HepG2 (cell line): Measurements from ENCODE around the gene SFXN1. TPM values are rescaled to one million over a fixed set of nuclear protein-coding genes. Genes with fewer than 3 reads are reported as not detected.

Experiments used
- ARID3A ChIP-seq: IDR thresholded peaks from 2 replicates; pipeline ENCODE4 v1.6.1; 2012; ENCODE audit warnings: low read depth, low read length, improper control_type of control experiment
- BHLHE40 ChIP-seq: IDR thresholded peaks from 2 replicates; pipeline ENCODE4 v1.6.1; 2011; ENCODE audit warnings: low read length, improper control_type of control experiment
- FOXM1 ChIP-seq: sonication (generic); formaldehyde crosslinking; IDR thresholded peaks from 2 replicates; pipeline ENCODE4 v1.5.0; 2020; ENCODE audit warnings: missing genetic modification reagents
- HINFP ChIP-seq: sonication (generic); formaldehyde crosslinking; IDR thresholded peaks from 2 replicates; pipeline ENCODE4 v1.4.0; 2020; ENCODE audit warnings: low read depth, mild to moderate bottlenecking, missing genetic modification reagents
- KDM5B ChIP-seq: sonication (generic); formaldehyde crosslinking; IDR thresholded peaks from 2 replicates; pipeline ENCODE4 v1.4.0; 2020; ENCODE audit warnings: missing genetic modification reagents, mild to moderate bottlenecking, borderline replicate concordance
- NCOA2 ChIP-seq: sonication (generic); formaldehyde crosslinking; IDR thresholded peaks from 2 replicates; pipeline ENCODE4 v1.8.0; 2022; ENCODE audit warnings: inconsistent platforms
- NR2C2 ChIP-seq: sonication (generic); formaldehyde crosslinking; IDR thresholded peaks from 2 replicates; pipeline ENCODE4 v1.4.0; 2020; ENCODE audit warnings: missing genetic modification reagents, mild to moderate bottlenecking, moderate library complexity, borderline replicate concordance
- PHB2 ChIP-seq: fragments of 450-650 bp; IDR thresholded peaks from 2 replicates; pipeline ENCODE4 v1.6.1; 2018; ENCODE audit not compliant: partially characterized antibody
- RAD21 ChIP-seq: fragments of 450-650 bp; formaldehyde crosslinking; IDR thresholded peaks from 2 replicates; pipeline ENCODE4 v1.5.0; 2020; ENCODE audit warnings: mild to moderate bottlenecking
- ZNF264 ChIP-seq: sonication (generic); formaldehyde crosslinking; IDR thresholded peaks from 2 replicates; pipeline ENCODE4 v1.4.0; 2020; ENCODE audit warnings: missing genetic modification reagents
- ZNF513 ChIP-seq: sonication (generic); formaldehyde crosslinking; conservative IDR thresholded peaks from 2 replicates; pipeline ENCODE4 v1.5.0; 2020; ENCODE audit warnings: missing genetic modification reagents
- ZNF530 ChIP-seq: sonication (generic); formaldehyde crosslinking; IDR thresholded peaks from 2 replicates; pipeline ENCODE4 v1.5.0; 2020; ENCODE audit warnings: low read depth, mild to moderate bottlenecking, missing genetic modification reagents
- ZNF740 ChIP-seq: sonication (generic); formaldehyde crosslinking; IDR thresholded peaks from 2 replicates; pipeline ENCODE4 v1.4.0; 2020; ENCODE audit warnings: missing genetic modification reagents
- ZNF768 ChIP-seq: sonication (generic); formaldehyde crosslinking; IDR thresholded peaks from 2 replicates; pipeline ENCODE4 v1.4.0; 2020; ENCODE audit warnings: missing genetic modification reagents
- polyA plus RNA-seq, 8 experiments: library from polyadenylated mRNA; depleted of rRNA in 3 of 8; stranded (reverse) in 7 of 8; unstranded in 1 of 8; fragments of >200 nt; fragmentation: Illumina TruSeq in 4 of 8; extraction: Trizol in 4 of 8; gene quantifications; 2 replicates each; pipeline versions ENCODE4 v1.2.1 to v1.2.3, GENCODE V29; 2011 to 2016; ENCODE audit warnings: low read depth in 4 of 8, missing spikeins in 1 of 8, mixed read lengths in 1 of 8; ENCODE audit not compliant: insufficient read depth in 1 of 8
- total RNA-seq, 5 experiments: library from RNA; depleted of rRNA; stranded (reverse); fragments of >200 nt; fragmentation: Illumina TruSeq; extraction: Trizol; gene quantifications; 2 replicates each; pipeline ENCODE4 v1.2.3, GENCODE V29; 2016; ENCODE audit warnings: low read depth in 1 of 5
- TF ChIP-seq, protein P1 (sequence below): sonication (generic); formaldehyde crosslinking; IDR thresholded peaks from 2 replicates; pipeline ENCODE4 v1.4.0; 2020; ENCODE audit warnings: mild to moderate bottlenecking, missing genetic modification reagents

SFXN1 gene
- total and polyA plus RNA-seq, 2 of the 13 experiments (the other 11 are each of a cell fraction or from before 2014, with no cell fraction given): 122 to 135 TPM

GRCh38 chr5:175478384-175479124 is at the start of gene SFXN1 (continued):
- TF ChIP-seq BHLHE40 (no peak), HINFP (no peak), ZNF530 (CRISPR knock-in tag) (no peak), NR2C2 (CRISPR knock-in tag) (peak; percentile 67), ZNF740 (CRISPR knock-in tag) (peak; percentile 78; the same call in 1 of the 2 replicates), FOXM1 (CRISPR knock-in tag) (no peak), ZNF768 (CRISPR knock-in tag) (no peak; the same call in 1 of the 2 replicates), KDM5B (CRISPR knock-in tag) (peak; percentile 34; the same call in 1 of the 2 replicates), NCOA2 (CRISPR knock-in tag) (no peak), ZNF513 (no peak), ZNF264 (peak; percentile 27; the same call in 1 of the 2 replicates), PHB2 (no peak), ARID3A (no peak), RAD21 (no peak)
- TF ChIP-seq, protein P1, sequence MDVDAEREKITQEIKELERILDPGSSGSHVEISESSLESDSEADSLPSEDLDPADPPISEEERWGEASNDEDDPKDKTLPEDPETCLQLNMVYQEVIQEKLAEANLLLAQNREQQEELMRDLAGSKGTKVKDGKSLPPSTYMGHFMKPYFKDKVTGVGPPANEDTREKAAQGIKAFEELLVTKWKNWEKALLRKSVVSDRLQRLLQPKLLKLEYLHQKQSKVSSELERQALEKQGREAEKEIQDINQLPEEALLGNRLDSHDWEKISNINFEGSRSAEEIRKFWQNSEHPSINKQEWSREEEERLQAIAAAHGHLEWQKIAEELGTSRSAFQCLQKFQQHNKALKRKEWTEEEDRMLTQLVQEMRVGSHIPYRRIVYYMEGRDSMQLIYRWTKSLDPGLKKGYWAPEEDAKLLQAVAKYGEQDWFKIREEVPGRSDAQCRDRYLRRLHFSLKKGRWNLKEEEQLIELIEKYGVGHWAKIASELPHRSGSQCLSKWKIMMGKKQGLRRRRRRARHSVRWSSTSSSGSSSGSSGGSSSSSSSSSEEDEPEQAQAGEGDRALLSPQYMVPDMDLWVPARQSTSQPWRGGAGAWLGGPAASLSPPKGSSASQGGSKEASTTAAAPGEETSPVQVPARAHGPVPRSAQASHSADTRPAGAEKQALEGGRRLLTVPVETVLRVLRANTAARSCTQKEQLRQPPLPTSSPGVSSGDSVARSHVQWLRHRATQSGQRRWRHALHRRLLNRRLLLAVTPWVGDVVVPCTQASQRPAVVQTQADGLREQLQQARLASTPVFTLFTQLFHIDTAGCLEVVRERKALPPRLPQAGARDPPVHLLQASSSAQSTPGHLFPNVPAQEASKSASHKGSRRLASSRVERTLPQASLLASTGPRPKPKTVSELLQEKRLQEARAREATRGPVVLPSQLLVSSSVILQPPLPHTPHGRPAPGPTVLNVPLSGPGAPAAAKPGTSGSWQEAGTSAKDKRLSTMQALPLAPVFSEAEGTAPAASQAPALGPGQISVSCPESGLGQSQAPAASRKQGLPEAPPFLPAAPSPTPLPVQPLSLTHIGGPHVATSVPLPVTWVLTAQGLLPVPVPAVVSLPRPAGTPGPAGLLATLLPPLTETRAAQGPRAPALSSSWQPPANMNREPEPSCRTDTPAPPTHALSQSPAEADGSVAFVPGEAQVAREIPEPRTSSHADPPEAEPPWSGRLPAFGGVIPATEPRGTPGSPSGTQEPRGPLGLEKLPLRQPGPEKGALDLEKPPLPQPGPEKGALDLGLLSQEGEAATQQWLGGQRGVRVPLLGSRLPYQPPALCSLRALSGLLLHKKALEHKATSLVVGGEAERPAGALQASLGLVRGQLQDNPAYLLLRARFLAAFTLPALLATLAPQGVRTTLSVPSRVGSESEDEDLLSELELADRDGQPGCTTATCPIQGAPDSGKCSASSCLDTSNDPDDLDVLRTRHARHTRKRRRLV (CRISPR knock-in tag): no peak
